DOHH2 (cell line): ENCODE measurements around the gene WHRN.

Experiments
- CTCF ChIP-seq: fragments of 200-600 bp; sonication (generic); IDR thresholded peaks from one replicate; pipeline ENCODE4 v1.5.1; 2014; ENCODE audit warnings: antibody characterized with exemption, mild to moderate bottlenecking, low read depth, low read length; ENCODE audit not compliant: poor library complexity, severe bottlenecking
- EZH2phosphoT487 ChIP-seq: fragments of 200-600 bp; sonication (generic); IDR thresholded peaks from 2 replicates; pipeline ENCODE4 v1.6.1; 2017; ENCODE audit warnings: borderline replicate concordance, mild to moderate bottlenecking, antibody characterized with exemption, low read length, moderate library complexity, mixed read lengths

- no peak for TF ChIP-seq CTCF
- no peak for TF ChIP-seq EZH2phosphoT487
Measured at GRCh38 chr9:114356792-114357191, 148.5 kb downstream of the WHRN start.
